ENCODE data around the gene RARG.

The RARG gene

GRCh38 chr12:53255996-53256395 lies 24.0 kb upstream of the RARG start:
- Mint-ChIP-seq H3K4me3 (peak overlapping the region; percentile 60 to 72), H3K4me1 (peaks cover 47 to 82% of the 10 kb centered on the region in 2 donors), H3K27me3 (no peaks in the 10 kb centered on the region), H3K27ac (peak overlapping the region; percentile 97), H3K9me3 (no peaks in the 10 kb centered on the region), H3K36me3 (peaks cover 25 to 38% of the 10 kb centered on the region in 2 donors)
- ATAC-seq (replicated peaks) (peak; percentile 87 to 88), DNase-seq (peak; percentile 33)

GRCh38 chr12:53254816-53255545 lies 23.0 kb upstream of the RARG start:
- ATAC-seq (replicated peaks) (no peak), DNase-seq (no peak)
- H3K9me3 Mint-ChIP-seq = no peaks in the 10 kb centered on the region
- peak overlapping the region; percentile 97 for H3K27ac Mint-ChIP-seq
- H3K4me3 Mint-ChIP-seq = peak overlapping the region; percentile 60 to 72
- H3K27me3 Mint-ChIP-seq = no peaks in the 10 kb centered on the region
- peaks cover 46 to 82% of the 10 kb centered on the region in 2 donors for H3K4me1 Mint-ChIP-seq
- peaks cover 25 to 38% of the 10 kb centered on the region in 2 donors for H3K36me3 Mint-ChIP-seq

- Mint-ChIP-seq H3K9me3 (no peaks in the 10 kb centered on the region), H3K36me3 (peaks cover 25 to 38% of the 10 kb centered on the region in 2 donors), H3K4me3 (peak overlapping the region; percentile 95 to 99), H3K4me1 (peaks cover 39 to 67% of the 10 kb centered on the region in 2 donors), H3K27me3 (no peaks in the 10 kb centered on the region), H3K27ac (peak overlapping the region; percentile 96)
- ATAC-seq (replicated peaks) (no peak), DNase-seq (no peak)
Measured at GRCh38 chr12:53253298-53253697, 21.3 kb upstream of the RARG start.

- Mint-ChIP-seq H3K27me3 (no peaks in the 10 kb centered on the region), H3K9me3 (no peaks in the 10 kb centered on the region), H3K36me3 (peaks cover 21 to 34% of the 10 kb centered on the region in 2 donors), H3K4me1 (peaks cover 36 to 58% of the 10 kb centered on the region in 2 donors), H3K27ac (peak overlapping the region; percentile 96), H3K4me3 (peak overlapping the region; percentile 95 to 99)
- DNase-seq (no peak), ATAC-seq (replicated peaks) (peak in 1 of 2 donors; percentile 10)
Measured at GRCh38 chr12:53252349-53252916, 20.4 kb upstream of the RARG start.

- H3K27me3 Mint-ChIP-seq = no peaks in the 10 kb centered on the region
- peak overlapping the region; percentile 96 for H3K27ac Mint-ChIP-seq
- peaks cover 36 to 55% of the 10 kb centered on the region in 2 donors for H3K4me1 Mint-ChIP-seq
- H3K9me3 Mint-ChIP-seq = no peaks in the 10 kb centered on the region
- H3K36me3 Mint-ChIP-seq = peaks cover 21 to 34% of the 10 kb centered on the region in 2 donors
- ATAC-seq (replicated peaks) = peak; percentile 74 to 76
- peak overlapping the region; percentile 95 to 99 for H3K4me3 Mint-ChIP-seq
- peak; percentile 64 for DNase-seq
Measured at GRCh38 chr12:53251477-53252348, 19.7 kb upstream of the RARG start.

GRCh38 chr12:53245286-53245685 lies 13.3 kb upstream of the RARG start:
- Mint-ChIP-seq H3K4me3 (no peak overlapping the region), H3K36me3 (no peaks in the 10 kb centered on the region), H3K9me3 (no peaks in the 10 kb centered on the region), H3K27me3 (peaks cover 6 to 9% of the 10 kb centered on the region in 2 donors), H3K27ac (no peak overlapping the region), H3K4me1 (peaks cover 12 to 25% of the 10 kb centered on the region in 2 donors)
- ATAC-seq (replicated peaks) = no peak
- no peak for DNase-seq

GRCh38 chr12:53244337-53244736 lies 12.3 kb upstream of the RARG start:
- no peak overlapping the region for H3K27ac Mint-ChIP-seq
- no peak overlapping the region for H3K4me3 Mint-ChIP-seq
- no peaks in the 10 kb centered on the region for H3K36me3 Mint-ChIP-seq
- H3K27me3 Mint-ChIP-seq = peaks cover 6 to 9% of the 10 kb centered on the region in 2 donors
- ATAC-seq (replicated peaks) = peak in 1 of 2 donors; percentile 36
- no peaks in the 10 kb centered on the region for H3K9me3 Mint-ChIP-seq
- no peak for DNase-seq
- peaks cover 12 to 30% of the 10 kb centered on the region in 2 donors for H3K4me1 Mint-ChIP-seq

GRCh38 chr12:53241623-53242412 lies 9.8 kb upstream of the RARG start:
- ATAC-seq (replicated peaks) (no peak), DNase-seq (no peak)
- H3K4me1 Mint-ChIP-seq = peaks cover 17 to 34% of the 10 kb centered on the region in 2 donors
- peaks cover 6 to 9% of the 10 kb centered on the region in 2 donors for H3K27me3 Mint-ChIP-seq
- no peaks in the 10 kb centered on the region for H3K36me3 Mint-ChIP-seq
- no peak overlapping the region for H3K4me3 Mint-ChIP-seq
- H3K27ac Mint-ChIP-seq = peak overlapping the region; percentile 5
- H3K9me3 Mint-ChIP-seq = no peaks in the 10 kb centered on the region

- ATAC-seq (replicated peaks) (no peak), DNase-seq (no peak)
- no peaks in the 10 kb centered on the region for H3K36me3 Mint-ChIP-seq
- peaks cover 4 to 6% of the 10 kb centered on the region in 2 donors for H3K27me3 Mint-ChIP-seq
- H3K4me1 Mint-ChIP-seq = peaks cover 29 to 51% of the 10 kb centered on the region in 2 donors
- H3K9me3 Mint-ChIP-seq = no peaks in the 10 kb centered on the region
- H3K4me3 Mint-ChIP-seq = no peak overlapping the region
- H3K27ac Mint-ChIP-seq = no peak overlapping the region
Measured at GRCh38 chr12:53239643-53240258, 7.7 kb upstream of the RARG start.

- Mint-ChIP-seq H3K9me3 (no peaks in the 10 kb centered on the region), H3K27me3 (peaks cover 0 to 7% of the 10 kb centered on the region in 2 donors), H3K4me1 (peaks cover 35 to 56% of the 10 kb centered on the region in 2 donors), H3K27ac (peak overlapping the region; percentile 84), H3K36me3 (no peaks in the 10 kb centered on the region), H3K4me3 (peak overlapping the region; percentile 1 to 23)
- ATAC-seq (replicated peaks) = peak; percentile 17 to 18
- DNase-seq = peak; percentile 29
Measured at GRCh38 chr12:53236443-53237111, 4.6 kb upstream of the RARG start.

- peak overlapping the region; percentile 15 to 23 for H3K4me3 Mint-ChIP-seq
- no peaks in the 10 kb centered on the region for H3K36me3 Mint-ChIP-seq
- H3K27me3 Mint-ChIP-seq = peaks cover 0 to 7% of the 10 kb centered on the region in 2 donors
- H3K4me1 Mint-ChIP-seq = peaks cover 36 to 51% of the 10 kb centered on the region in 2 donors
- DNase-seq (no peak), ATAC-seq (replicated peaks) (no peak)
- no peaks in the 10 kb centered on the region for H3K9me3 Mint-ChIP-seq
- peak overlapping the region; percentile 84 for H3K27ac Mint-ChIP-seq
Measured at GRCh38 chr12:53235742-53236442, 3.9 kb upstream of the RARG start.

- DNase-seq = no peak
- H3K36me3 Mint-ChIP-seq = no peaks in the 10 kb centered on the region
- peaks cover 36 to 44% of the 10 kb centered on the region in 2 donors for H3K4me1 Mint-ChIP-seq
- peaks cover 0 to 7% of the 10 kb centered on the region in 2 donors for H3K27me3 Mint-ChIP-seq
- no peak overlapping the region for H3K4me3 Mint-ChIP-seq
- H3K27ac Mint-ChIP-seq = no peak overlapping the region
- no peak for ATAC-seq (replicated peaks)
- no peaks in the 10 kb centered on the region for H3K9me3 Mint-ChIP-seq
Measured at GRCh38 chr12:53235164-53235563, 3.2 kb upstream of the RARG start.
